GM04503 (cell line): ENCODE measurements around the gene SBF2.
"Not testable (repeated sequence)": the region's sequence is repeated elsewhere in the genome, so short reads cannot be mapped to it uniquely, and the experiment has no call there.

ENCODE experiments used
- DNase-seq: peaks from one replicate; pipeline ENCODE4 v3.0.0-alpha.2; 2012; ENCODE audit warnings: low read depth

The SBF2 gene

DNA sequence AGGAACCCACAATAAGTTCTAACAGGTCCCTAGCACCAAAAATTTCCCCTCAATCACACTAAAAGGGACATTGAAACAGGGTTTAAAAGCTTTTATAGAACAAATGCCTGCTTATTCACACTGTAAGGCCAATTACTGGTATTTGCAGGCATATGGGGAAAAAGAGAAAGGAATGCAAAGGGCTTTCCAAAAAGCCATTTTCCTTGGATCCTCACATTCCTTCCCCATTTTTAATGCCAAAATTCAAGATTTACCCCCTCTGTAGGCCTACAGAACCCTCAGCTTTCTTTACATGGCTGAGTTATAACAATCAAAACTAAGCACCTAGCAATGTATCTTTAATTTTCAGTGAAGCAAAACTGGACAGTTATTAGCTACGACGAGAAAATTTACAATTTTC, 102.0 kb downstream of the SBF2 start:
- no peak for DNase-seq

DNA sequence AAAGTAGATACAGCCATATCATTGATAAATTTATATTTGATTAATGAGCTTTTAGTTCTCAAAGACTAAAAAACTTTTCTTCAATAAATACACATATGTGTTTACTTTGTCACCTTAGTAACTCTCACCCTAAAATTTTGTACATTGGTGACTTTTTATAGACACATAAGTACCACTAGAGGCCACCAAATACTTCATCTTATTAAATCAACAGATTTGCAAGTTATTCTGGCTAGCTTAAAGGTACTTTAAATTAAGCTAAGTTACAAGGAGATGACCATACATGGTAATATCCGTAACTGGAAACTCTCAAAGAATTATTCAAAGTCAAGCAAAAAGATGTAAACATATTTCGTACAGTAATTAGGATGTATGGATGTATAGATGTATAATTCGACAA, 112.2 kb downstream of the SBF2 start:
- DNase-seq = no peak

GRCh38 chr11:10164621-10165020, 129.4 kb downstream of the SBF2 start:
- DNase-seq = no peak

DNA sequence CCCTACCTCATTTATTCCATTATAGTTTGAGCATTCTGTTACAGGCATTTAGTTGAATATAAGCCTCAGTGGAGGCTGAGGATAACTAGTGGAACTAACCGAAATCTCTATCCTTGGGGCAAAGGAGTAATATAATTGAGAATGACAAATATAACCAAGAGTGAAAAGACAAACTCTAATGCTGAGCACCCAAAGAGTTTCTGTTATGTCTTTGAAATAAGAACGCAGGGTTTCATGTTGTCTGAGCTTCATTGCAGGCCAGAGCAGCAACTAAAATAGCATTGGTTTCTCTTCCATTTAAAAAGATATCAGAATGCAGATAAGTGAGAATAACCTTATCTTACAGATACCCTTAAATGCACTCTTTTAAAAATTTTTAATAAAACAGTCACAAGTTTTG, 131.8 kb downstream of the SBF2 start:
- no peak for DNase-seq

GRCh38 chr11:10160350-10160749, 133.7 kb downstream of the SBF2 start:
- DNase-seq = no peak

- no peak for DNase-seq
These were observed 135.6 kb downstream of the SBF2 start for GRCh38 chr11:10158461-10158860.

GRCh38 chr11:10155793-10156490, 138.1 kb downstream of the SBF2 start:
- DNase-seq = no peak

DNA sequence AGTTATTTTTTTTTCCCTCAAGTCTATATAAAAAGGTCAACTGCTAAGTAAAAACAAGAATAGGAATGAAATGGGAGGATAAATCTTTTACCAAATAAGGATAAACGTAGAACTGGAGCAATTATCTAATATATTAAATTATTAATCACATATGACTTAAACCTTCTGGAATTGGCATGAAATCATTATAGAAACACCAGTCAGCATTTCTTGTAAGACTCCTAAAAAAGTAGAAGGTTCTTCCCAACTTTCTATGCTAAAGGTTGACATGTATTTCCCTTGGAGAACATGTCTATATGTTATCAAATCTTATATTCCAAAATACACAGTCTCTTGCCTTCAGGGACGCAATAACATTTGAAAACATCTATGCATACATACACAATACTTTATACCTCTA, 143.2 kb downstream of the SBF2 start:
- DNase-seq = no peak

GRCh38 chr11:10149553-10149952, 144.5 kb downstream of the SBF2 start:
- DNase-seq = no peak

DNA sequence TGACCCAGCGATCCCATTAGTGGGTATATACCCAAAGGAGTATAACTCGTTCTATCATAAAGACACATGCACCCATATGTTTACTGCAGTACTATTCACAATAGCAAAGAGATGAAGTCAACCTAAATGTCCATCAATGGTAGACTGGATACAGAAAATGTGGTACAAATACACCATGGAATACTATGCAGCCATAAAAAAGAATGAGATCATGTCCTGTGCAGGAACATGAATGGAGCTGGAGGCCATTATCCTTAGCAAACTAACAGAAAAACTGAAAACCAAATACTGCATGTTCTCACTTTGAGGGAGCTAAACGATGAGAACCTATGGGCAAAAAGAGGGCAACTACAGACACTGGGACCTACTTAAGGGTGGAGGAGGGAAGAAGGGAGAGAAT, 146.8 kb downstream of the SBF2 start:
- DNase-seq = no peak

- DNase-seq = no peak
These were observed 149.1 kb downstream of the SBF2 start for GRCh38 chr11:10144954-10145353.

DNA sequence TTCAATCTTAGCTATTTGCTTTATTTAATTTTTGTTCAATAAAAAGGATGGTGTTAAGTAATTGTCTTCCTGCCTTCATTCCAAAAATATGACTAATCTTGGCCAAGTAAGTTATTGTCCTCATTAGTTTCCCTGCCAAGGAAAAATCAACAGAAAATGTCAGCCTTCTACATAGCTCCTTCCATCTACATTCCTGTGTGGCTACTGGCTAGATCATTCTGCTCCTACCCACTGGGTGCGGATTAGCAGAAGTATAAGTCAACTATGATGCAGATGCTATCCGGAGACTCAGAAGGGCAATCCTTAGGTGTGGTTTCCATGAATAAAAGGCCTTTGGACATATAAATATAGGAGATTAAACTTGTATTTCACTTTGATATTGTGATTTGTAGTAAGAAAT, 154.4 kb downstream of the SBF2 start:
- peak; percentile 88 for DNase-seq

GRCh38 chr11:10139143-10139542, 154.9 kb downstream of the SBF2 start:
- no peak for DNase-seq

- no peak for DNase-seq
These were observed 159.0 kb downstream of the SBF2 start for GRCh38 chr11:10134975-10135481.

GRCh38 chr11:10134226-10134625, 159.8 kb downstream of the SBF2 start:
- DNase-seq = not testable (repeated sequence)

DNA sequence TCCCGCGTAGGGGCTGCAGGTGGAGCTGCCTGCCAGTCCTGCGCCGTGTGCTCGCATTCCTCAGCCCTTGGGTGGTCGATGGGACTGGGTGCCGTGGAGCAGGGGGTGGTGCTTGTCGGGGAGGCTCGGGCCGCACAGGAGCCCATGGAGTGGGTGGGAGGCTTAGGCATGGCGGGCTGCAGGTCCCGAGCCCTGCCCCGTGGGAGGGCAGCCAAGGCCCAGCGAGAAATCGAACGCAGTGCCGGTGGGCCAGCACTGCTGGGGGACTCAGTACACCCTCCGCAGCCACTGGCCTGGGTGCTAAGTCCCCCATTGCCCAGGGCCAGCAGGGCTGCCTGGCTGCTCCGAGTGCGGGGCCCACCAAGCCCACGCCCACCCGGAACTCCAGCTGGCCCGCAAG, 160.8 kb downstream of the SBF2 start:
- DNase-seq = not testable (repeated sequence)

DNA sequence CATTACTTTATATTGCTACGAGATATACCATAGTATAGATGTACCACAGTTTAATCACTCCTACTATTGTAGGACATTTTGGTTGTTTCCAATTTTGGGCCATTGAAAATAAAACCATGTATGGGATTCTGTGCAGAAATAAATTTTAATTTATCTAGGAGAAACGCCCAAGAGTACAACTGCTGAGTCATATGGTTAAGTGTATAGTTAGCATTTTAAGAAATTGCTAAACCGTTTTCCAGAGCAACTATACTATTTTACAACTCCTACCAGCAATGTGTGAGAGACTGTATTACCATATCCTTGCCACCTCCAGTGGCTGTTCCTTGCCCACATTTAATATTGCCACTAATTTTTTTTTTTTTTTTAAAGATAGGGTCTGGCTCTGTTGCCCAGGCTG, 163.1 kb downstream of the SBF2 start:
- DNase-seq = no peak

DNA sequence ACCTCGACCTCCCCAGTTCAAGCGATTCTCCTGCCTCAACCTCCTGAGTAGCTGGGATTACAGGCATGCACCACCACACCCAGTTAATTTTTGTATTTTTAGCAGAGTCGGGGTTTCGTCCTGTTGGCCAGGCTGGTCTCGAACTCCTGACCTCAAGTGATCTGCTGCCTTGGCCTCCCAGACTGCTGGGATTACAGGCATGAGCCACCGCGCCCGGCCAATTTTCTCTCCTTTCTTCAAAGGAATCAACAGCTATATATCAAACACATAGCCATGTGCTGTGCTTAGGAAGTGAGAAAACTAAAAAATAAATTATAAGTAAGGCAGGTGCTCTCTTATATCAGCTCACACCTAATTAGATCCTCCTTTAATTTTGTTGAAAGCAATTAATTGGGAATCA, 164.8 kb downstream of the SBF2 start:
- not testable (repeated sequence) for DNase-seq

DNA sequence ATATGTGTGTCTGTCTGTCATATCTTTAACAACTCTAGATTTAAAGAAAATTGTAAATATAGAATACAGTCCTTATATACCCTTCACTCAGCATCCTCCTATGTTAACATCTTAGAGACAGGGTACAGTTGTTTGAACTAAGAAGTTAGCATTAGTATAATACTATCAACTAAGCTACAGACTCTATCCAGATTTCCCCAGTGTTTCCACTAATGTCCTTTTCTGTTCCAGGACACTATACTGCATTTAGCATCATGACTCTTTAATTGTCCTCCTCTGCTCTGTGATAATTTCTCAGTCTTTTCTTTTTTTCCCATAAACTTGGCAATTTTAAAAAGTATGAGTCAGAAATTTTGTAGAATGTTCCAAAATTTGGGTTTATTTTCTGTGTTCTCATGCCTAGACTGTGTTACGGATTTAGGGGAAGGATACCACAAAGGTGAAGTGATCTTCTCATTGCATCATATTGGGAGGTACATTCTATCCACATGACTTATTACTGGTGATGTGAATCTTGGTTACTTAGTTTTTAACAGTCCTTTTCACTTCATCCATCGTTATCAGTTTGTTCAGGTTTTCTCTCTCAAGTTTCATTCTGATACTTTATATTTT, 168.4 kb downstream of the SBF2 start:
- DNase-seq = no peak

GRCh38 chr11:10122326-10123197, 171.5 kb downstream of the SBF2 start:
- no peak for DNase-seq

GRCh38 chr11:10118865-10119264, 175.2 kb downstream of the SBF2 start:
- DNase-seq = no peak

DNA sequence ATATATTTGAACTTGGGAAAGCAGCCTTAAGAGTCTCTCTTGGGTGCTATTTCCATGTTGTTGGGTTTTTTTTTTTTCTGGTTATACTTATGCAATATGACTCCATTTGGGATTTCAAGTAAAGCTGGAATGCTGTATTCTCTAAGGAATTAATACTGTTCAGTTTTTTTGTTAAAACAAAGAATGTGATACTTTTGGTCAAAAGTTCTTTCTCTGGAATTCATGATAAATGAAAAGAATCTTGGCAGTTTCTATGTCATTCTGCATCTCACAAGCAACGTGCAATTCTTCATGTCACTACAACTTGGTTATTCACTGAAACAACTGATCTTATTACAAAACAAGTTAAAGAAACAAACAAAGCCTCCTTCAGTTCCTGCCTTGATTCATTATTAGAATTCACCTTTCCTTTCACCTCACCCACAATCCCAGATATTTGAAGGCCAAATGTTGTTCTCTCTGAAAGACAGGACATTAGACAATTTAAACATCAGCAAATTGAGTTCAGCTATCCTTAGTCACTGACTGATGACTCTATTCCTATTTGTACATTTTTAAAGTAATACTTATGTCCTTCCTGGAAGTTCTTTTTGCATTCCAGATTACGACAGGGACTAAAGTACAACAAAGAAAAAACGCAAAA, 176.2 kb downstream of the SBF2 start:
- DNase-seq = peak; percentile 89
